ENCODE measurements around the gene SH2D2A.

Gene SH2D2A

DNA sequence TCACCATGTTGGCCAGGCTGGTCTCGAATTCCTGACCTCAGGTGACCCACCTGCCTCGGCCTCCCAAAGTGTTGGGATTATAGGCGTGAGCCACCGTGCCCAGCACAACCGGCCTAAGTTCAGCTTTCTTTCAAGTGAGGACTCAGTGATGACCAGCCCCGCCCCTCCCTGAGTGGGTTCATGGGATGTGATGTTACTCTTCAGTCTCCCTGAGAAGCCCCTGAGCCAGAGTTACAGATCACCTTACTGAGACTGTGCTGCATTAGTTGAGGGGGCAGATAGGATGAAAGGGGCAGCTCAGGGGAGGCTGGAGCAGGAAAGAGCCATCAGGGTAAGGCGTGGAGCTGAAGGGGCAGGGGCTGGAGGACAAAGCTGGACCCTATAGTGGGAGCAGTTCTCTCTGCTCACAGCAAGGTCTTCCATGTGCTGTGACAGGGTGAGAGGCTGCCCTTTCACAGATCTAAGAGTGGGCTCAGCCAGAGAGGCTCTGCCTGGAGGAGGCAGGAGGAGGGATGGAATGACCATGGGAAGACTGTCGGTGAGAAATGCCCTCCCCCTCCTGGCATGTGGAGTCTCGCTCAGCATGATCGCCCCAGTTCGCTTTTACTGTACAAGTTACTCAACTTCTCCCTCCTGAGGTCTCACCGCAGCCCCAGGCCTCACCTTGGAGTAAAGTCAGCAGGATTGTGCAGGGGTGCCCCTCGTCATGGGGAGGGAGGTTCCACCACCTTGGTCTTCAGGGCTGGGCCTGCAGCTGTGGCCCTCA lies 13.4 kb downstream of the SH2D2A start:
- no peak for DNase-seq (ENCODE audit: low read depth in 2 of 2)

DNA sequence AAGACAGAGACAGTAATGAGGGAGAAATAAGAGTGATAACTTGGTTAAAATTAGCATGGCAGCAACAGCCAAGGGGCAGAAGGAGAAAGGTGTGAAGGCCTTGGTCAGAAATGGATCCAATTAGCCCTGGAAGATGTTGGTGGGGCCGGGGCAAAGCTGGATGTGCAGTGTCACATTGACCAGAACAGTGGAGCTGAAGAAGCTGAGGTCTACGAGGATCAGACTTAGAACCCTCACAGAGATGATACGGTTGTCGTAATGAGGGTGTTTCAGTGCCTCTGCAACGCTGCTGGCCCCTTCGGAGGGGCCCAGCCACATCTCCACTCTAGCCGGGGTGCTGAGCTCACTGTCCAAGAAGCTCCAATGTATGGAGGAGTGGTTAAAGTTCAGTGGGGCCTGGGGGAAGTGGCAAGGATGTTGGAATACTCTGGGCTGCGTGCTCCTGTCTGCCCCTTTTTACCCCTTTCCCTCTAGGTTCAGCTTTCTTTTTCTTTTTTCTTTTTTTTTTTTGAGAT lies 14.2 kb downstream of the SH2D2A start:
- no peak for DNase-seq (ENCODE audit: low read depth in 2 of 2)

DNA sequence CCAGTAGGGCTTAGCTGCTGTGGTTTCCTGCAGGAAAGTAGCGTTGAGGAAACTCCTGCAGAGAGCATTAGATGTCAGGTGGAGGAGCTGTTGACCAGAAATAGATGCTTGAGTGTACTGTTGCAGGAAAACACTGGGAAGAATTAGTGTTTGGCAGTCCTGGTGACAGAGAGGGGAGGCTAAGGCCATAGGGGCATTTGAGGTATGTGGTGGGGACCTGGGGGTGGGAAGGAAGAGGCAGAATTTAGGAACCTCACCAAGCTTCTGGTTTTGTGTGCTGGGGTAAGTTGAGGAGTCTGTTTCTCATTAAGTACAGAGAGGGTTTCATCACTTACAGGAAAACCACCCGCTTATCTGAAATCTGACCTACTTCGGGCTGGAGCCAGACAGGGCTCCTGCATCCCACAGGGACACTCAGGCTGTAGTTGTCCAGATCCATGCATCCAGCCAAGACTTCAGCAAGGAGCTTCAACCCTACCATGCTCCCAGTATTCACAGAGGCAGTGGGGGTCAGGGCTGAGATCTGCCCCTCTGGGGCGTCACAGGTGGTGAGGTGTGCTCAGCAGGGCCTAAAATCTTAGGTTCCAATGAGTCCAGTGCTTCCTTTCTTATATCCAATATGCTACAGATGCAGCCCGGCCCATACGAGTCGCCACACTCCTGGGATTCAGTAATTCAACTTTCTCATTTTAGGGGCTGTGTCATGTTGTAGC lies 15.1 kb downstream of the SH2D2A start:
- no peak for DNase-seq (ENCODE audit: low read depth in 2 of 2)

GRCh38 chr1:156797212-156797871 lies 19.3 kb downstream of the SH2D2A start:
- DNase-seq (ENCODE audit: low read depth in 2 of 2): no peak

DNA sequence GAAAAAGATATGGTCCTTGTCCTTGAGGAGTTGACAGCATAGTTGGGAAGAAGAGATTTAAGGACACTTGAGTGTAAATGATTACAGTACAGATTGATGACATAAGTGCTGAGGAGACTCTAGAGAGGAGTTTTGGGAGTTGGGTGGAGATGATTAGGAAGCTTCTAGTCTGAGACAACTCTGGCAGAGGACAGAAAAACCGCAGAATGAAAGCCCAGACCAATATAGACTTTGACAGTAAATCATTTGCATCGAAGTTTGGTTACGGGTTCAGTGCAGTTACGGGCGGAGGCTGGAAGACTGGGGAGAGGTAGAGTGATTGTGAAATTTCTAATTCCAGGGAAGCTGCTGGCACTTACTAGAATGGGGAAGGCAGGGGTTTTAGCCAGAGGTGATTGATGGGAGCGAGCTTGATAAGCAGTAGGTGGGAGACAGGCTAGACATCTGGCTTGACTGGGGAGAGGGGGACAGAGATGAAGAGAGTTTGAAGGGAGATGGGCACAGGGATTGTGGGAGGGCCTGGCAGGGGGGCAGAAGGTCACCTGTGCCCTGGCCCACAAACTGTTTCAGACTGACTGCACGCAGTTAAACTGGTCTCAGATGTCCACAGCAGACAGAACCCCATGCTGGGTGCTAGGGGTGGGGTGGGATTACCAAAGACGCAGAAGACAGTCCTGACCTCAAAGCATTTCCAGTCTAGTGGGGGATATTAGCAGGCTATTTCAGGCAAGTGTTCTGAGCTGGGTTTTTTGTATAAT lies 20.1 kb downstream of the SH2D2A start:
- DNase-seq (ENCODE audit: low read depth in 2 of 2): no peak

GRCh38 chr1:156795787-156796186 lies 20.9 kb downstream of the SH2D2A start:
- no peak for DNase-seq (ENCODE audit: low read depth in 2 of 2)

GRCh38 chr1:156795374-156795733 lies 21.3 kb downstream of the SH2D2A start:
- DNase-seq (ENCODE audit: low read depth in 2 of 2): no peak

- no peak for DNase-seq (ENCODE audit: low read depth in 2 of 2)
These were observed 21.9 kb downstream of the SH2D2A start for GRCh38 chr1:156794506-156795373.

- DNase-seq (ENCODE audit: low read depth in 2 of 2): no peak
These were observed 26.9 kb downstream of the SH2D2A start for GRCh38 chr1:156789621-156790318.

- DNase-seq (ENCODE audit: low read depth in 2 of 2): no peak
These were observed 28.5 kb downstream of the SH2D2A start for GRCh38 chr1:156788136-156788535.

DNA sequence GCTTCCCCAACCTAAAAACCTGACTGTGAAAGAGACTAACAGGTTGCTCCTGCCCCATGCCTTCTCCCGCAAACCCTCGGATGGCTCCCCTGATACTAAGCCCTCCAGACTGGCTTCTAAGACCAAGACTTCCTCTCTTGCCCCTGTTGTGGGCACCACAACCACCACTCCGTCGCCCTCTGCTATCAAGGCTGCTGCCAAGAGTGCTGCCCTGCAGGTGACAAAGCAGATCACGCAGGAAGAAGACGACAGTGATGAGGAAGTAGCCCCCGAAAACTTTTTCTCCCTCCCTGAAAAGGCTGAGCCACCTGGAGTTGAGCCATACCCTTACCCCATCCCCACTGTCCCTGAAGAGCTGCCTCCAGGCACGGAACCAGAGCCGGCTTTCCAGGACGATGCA lies 30.0 kb downstream of the SH2D2A start:
- no peak for DNase-seq (ENCODE audit: low read depth in 2 of 2)

DNA sequence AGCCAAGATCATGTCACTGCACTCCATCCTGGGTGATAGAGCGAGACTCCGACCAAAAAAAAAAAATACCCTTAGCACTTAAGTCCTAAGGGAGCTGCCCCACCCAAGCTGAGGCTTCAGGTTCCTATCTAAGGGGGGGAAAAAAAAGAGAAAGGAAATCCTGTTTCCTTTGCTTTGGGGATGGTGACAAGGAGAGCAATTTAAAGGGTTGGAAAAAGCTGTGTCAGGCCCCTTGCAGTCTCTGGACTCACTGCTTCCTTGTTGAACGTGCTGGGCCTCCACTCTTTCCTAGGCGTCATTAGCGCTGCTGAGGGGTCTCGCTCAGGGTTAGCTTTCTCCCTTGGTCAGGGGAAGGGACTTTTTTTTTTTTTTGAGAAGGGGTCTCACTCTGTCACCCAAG lies 31.2 kb downstream of the SH2D2A start:
- DNase-seq (ENCODE audit: low read depth in 2 of 2): no peak

DNA sequence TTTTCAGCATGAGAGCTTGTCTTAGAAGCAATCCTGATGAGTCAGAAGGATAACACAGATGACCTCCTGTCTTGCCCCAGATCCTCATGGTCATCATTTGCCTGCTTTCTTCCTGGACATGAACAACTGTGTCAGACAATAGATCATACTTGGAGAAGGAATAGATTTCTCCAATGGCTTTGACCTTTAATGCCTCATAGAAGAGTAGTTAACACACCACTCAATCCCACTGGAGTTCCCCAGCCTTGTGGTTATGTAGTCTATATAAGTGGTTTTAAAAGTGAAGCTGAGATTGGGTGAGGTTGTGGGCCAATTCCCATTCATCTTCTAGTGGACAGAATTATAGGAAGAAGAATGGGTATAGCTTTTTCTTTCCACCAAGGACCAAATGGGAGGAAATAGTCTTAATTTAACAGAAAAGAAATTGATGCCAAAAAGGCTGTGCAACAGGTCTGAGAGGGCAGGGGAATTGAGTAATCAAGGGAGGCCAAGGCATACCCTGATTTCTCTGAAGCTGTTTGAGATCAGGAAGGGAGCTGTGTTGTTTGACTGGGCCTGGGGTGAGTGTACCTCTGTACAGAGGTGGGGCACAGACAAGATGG lies 35.0 kb downstream of the SH2D2A start:
- DNase-seq (ENCODE audit: low read depth in 2 of 2): no peak

DNA sequence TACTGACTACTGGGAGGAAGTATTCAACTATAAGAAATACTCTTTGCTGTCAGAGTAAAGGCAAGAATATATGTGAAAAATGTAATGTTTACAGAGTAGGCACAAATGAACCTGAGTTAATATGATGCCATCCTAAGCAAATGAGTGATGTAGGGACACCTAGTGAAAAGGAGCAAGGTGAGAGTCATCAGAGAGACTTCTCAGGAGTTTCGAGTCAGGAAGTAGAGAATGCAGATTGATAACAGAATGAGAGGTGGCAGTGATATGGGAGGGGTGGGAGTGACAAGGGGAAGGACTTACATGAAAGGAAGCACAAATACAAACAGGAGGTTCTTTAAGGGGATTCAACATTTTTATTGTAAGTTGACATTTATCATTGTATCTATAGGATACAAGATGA lies 39.1 kb downstream of the SH2D2A start:
- DNase-seq (ENCODE audit: low read depth in 2 of 2): no peak

GRCh38 chr1:156776942-156777341 lies 39.7 kb downstream of the SH2D2A start:
- DNase-seq (ENCODE audit: low read depth in 2 of 2): no peak

DNA sequence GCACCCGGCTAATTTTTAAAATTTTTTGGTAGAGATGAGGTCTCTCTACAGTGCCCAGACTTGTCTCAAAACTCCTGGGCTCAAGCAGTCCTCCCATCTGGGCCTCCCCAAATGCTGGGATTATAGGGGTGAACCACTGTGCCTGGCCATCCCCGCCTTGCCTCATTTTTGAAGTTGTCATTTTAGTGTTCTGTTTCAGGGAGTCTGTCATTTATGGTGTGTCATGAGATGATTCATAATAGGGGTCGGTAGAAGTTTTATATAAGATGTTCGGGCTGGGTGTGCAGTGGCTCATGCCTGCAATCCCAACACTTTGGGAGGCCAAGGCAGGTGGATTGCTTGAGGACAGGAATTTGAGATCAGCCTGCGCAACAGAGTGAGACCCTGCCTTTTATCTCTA lies 40.8 kb downstream of the SH2D2A start:
- DNase-seq (ENCODE audit: low read depth in 2 of 2): no peak

DNA sequence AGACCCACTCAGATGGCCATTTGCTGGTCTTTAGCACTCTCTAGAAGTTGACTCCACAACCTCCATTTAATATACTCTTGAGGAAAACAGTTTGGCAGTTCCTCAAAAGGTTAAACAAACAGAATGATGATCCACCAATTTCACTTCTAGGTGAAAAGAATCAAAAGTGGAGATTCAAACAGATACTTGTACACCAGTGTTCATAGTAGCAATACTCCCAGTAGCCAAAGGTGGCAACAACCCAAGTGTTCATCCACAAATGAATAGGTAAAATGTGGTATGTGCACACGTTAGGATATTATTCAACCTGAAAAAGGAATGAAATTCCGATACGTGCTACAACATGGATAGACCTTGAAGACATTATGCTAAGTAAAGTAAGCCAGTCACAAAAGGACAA lies 43.0 kb downstream of the SH2D2A start:
- no peak for DNase-seq (ENCODE audit: low read depth in 2 of 2)

- DNase-seq (ENCODE audit: low read depth in 2 of 2): no peak
These were observed 43.7 kb downstream of the SH2D2A start for GRCh38 chr1:156772728-156773497.

DNA sequence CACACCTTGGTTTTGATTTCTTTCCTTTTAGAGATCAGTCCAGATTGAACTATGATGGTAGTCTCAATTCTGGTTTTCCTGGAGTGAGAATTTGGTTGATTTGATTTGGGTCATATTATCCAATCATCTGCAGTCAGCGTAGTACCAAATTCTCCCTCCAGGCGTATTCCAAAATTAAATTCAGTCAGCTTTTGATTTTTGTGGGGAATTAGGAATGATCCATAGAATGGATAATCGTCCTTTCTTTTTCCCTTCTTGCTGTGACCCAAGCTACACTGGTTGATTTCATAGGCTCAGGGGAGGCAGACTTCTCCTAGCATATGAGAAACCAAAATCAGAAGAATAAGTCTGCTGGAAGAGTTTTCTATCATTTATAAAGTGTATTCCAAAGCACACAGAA lies 44.4 kb downstream of the SH2D2A start:
- no peak for DNase-seq (ENCODE audit: low read depth in 2 of 2)

Data from stimulated activated CD8-positive, alpha-beta memory T cell treated with anti-CD3 and anti-CD28 coated beads, Interleukin-15, amount 100 ng/mL, for 4 hours (primary cell).